ENCODE results near the gene PSRC1.

PSRC1 gene

DNA sequence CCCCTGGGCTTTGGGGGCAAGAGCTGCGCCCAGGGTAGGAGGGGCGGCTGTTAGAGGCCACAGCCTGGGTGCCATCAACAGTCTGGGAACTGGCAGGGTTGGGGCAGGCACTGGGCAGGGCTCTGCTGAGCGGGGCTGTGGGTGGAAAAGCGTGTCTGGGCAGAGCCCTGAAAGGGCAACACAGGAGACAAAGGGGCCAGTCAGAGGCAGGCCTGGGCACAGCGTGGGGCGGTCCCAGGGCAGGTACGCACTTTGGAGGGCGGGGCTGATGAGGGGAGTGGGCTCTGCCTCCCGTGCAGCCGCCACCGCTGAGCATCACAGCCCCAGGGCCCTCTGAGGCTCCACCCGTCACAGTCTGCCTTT, 19.7 kb downstream of the PSRC1 start:
- Histone ChIP-seq H2AFZ (ENCODE audit: low read length) (no peak overlapping the region), H3K9ac (ENCODE audit: low read depth, low read length, poor library complexity, severe bottlenecking) (no peak overlapping the region), H3K4me3 (ENCODE audit: low read length, poor library complexity, severe bottlenecking) (no peak overlapping the region), H3K4me1 (ENCODE audit: insufficient read depth, low read length, poor library complexity, severe bottlenecking) (no peaks in the 10 kb centered on the region), H3K9me3 (ENCODE audit: insufficient read depth, low read depth, low read length) (no peaks in the 10 kb centered on the region), H3K9me2 (replicated peaks; ENCODE audit: low read depth, low read length) (no peaks in the 10 kb centered on the region), H3K27me3 (ENCODE audit: insufficient read depth, low read length, poor library complexity, severe bottlenecking) (no peaks in the 10 kb centered on the region), H3F3A (ENCODE audit: low read depth) (no peaks in the 10 kb centered on the region), H4K20me1 (ENCODE audit: insufficient read depth, low read length, poor library complexity, severe bottlenecking) (no peaks in the 10 kb centered on the region), H3K4me2 (ENCODE audit: low read depth, low read length, poor library complexity, severe bottlenecking) (no peak overlapping the region), H3K79me2 (ENCODE audit: insufficient read depth, low read length) (no peaks in the 10 kb centered on the region), H3K36me3 (ENCODE audit: insufficient read depth, low read length) (no peaks in the 10 kb centered on the region)
- TF ChIP-seq CTCF (conservative IDR thresholded peaks at IDR 0.05; ENCODE audit: low read length), result no peak
- no peak for TF ChIP-seq EZH2phosphoT487 (IDR thresholded peaks at IDR 0.05; ENCODE audit: borderline replicate concordance)

DNA sequence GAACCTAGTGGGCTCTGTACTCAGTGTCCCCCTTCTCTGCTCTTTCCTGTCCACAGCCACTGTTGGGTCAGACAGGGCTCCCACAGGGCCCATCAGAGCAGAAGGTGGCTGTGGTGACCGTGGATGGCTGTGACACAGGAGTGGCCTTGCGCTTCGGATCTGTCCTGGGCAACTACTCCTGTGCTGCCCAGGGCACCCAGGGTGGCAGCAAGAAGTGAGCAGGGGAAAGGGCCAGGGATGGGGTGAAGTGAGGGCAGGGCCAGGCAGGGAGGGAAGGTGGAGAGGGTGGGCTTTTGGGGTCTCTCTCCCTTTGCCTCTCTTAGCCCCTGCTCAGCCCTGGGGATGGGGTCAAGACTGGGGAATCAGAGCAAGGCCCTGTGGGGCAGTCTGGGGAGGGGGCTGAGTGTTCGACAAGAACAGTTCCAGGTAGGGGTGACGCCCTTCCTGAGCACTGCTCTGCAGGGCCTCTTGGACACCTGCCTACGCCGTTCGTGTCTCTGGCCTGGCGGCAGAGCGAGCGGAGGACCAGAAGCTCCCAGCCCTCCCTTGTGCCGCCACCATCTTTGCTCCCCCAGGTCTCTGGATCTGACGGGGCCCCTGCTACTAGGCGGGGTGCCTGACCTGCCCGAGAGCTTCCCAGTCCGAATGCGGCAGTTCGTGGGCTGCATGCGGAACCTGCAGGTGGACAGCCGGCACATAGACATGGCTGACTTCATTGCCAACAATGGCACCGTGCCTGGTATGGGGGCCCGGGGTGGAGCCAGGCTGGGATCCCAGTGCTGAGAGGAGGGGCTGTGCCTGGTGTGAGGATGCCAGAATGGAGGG, 20.5 kb downstream of the PSRC1 start:
- Histone ChIP-seq H3K9ac (ENCODE audit: low read depth, low read length, poor library complexity, severe bottlenecking) (no peak overlapping the region), H3K4me2 (ENCODE audit: low read depth, low read length, poor library complexity, severe bottlenecking) (no peak overlapping the region), H3F3A (ENCODE audit: low read depth) (no peaks in the 10 kb centered on the region), H3K4me3 (ENCODE audit: low read length, poor library complexity, severe bottlenecking) (no peak overlapping the region), H3K36me3 (ENCODE audit: insufficient read depth, low read length) (no peaks in the 10 kb centered on the region), H2AFZ (ENCODE audit: low read length) (no peak overlapping the region), H3K79me2 (ENCODE audit: insufficient read depth, low read length) (no peaks in the 10 kb centered on the region), H4K20me1 (ENCODE audit: insufficient read depth, low read length, poor library complexity, severe bottlenecking) (no peaks in the 10 kb centered on the region), H3K27me3 (ENCODE audit: insufficient read depth, low read length, poor library complexity, severe bottlenecking) (no peaks in the 10 kb centered on the region), H3K9me2 (replicated peaks; ENCODE audit: low read depth, low read length) (no peaks in the 10 kb centered on the region), H3K9me3 (ENCODE audit: insufficient read depth, low read depth, low read length) (no peaks in the 10 kb centered on the region), H3K4me1 (ENCODE audit: insufficient read depth, low read length, poor library complexity, severe bottlenecking) (no peaks in the 10 kb centered on the region)
- TF ChIP-seq CTCF (conservative IDR thresholded peaks at IDR 0.05; ENCODE audit: low read length), result no peak
- no peak for TF ChIP-seq EZH2phosphoT487 (IDR thresholded peaks at IDR 0.05; ENCODE audit: borderline replicate concordance)

DNA sequence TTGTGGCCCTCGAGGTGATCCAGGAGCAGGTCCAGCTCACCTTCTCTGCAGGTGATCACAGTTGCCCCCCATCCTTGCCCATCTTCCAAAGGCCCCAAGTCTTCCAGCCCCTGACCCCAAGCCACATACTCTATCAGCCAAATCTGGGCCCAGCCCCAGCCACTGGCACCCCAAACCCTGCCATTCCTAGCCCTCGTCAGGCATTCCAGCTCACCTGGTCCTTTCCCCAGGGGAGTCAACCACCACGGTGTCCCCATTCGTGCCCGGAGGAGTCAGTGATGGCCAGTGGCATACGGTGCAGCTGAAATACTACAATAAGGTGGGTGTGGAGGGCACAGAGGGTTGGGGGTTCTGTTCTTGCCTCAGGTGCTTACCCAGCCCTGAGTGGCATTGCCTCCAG, 21.4 kb downstream of the PSRC1 start:
- no peaks in the 10 kb centered on the region for H3F3A ChIP-seq (ENCODE audit: low read depth)
- no peak overlapping the region for H3K9ac ChIP-seq (ENCODE audit: low read depth, low read length, poor library complexity, severe bottlenecking)
- H3K27me3 ChIP-seq (ENCODE audit: insufficient read depth, low read length, poor library complexity, severe bottlenecking), result no peaks in the 10 kb centered on the region
- H3K79me2 ChIP-seq (ENCODE audit: insufficient read depth, low read length), result no peaks in the 10 kb centered on the region
- no peaks in the 10 kb centered on the region for H4K20me1 ChIP-seq (ENCODE audit: insufficient read depth, low read length, poor library complexity, severe bottlenecking)
- no peak overlapping the region for H2AFZ ChIP-seq (ENCODE audit: low read length)
- no peaks in the 10 kb centered on the region for H3K4me1 ChIP-seq (ENCODE audit: insufficient read depth, low read length, poor library complexity, severe bottlenecking)
- H3K4me3 ChIP-seq (ENCODE audit: low read length, poor library complexity, severe bottlenecking), result no peak overlapping the region
- no peaks in the 10 kb centered on the region for H3K9me3 ChIP-seq (ENCODE audit: insufficient read depth, low read depth, low read length)
- no peak overlapping the region for H3K4me2 ChIP-seq (ENCODE audit: low read depth, low read length, poor library complexity, severe bottlenecking)
- no peaks in the 10 kb centered on the region for H3K36me3 ChIP-seq (ENCODE audit: insufficient read depth, low read length)
- no peaks in the 10 kb centered on the region for H3K9me2 ChIP-seq (replicated peaks; ENCODE audit: low read depth, low read length)
- TF ChIP-seq EZH2phosphoT487 (IDR thresholded peaks at IDR 0.05; ENCODE audit: borderline replicate concordance), result no peak
- TF ChIP-seq CTCF (conservative IDR thresholded peaks at IDR 0.05; ENCODE audit: low read length), result no peak
